ENCODE results near the gene AANAT.
A peak's percentile ranks its signal among the peaks of the same experiment; 100 is the strongest.

Gene AANAT

DNA sequence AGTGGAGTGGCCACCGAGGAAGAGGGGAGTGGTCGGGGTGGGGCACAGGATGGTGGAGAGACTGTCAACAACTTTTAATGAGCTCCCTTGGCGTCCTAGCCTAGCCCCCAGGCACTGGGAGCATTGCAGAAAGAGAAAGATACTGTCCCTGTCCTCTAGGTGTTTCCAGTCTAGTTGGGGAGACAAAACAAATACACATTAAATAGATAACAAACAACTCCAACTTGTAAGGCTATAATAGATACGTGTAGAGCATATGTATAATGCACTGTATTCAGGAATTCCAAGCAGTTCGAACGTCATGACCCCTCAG lies 14.0 kb upstream of the AANAT start:
- no peak overlapping the region for H3K4me3 ChIP-seq (replicated peaks in 1 of 2; ENCODE audit: low read depth in 2 of 2, low read length in 2 of 2)
- DNase-seq (ENCODE audit: low read depth in 2 of 2): no peak
- TF ChIP-seq, protein P1, sequence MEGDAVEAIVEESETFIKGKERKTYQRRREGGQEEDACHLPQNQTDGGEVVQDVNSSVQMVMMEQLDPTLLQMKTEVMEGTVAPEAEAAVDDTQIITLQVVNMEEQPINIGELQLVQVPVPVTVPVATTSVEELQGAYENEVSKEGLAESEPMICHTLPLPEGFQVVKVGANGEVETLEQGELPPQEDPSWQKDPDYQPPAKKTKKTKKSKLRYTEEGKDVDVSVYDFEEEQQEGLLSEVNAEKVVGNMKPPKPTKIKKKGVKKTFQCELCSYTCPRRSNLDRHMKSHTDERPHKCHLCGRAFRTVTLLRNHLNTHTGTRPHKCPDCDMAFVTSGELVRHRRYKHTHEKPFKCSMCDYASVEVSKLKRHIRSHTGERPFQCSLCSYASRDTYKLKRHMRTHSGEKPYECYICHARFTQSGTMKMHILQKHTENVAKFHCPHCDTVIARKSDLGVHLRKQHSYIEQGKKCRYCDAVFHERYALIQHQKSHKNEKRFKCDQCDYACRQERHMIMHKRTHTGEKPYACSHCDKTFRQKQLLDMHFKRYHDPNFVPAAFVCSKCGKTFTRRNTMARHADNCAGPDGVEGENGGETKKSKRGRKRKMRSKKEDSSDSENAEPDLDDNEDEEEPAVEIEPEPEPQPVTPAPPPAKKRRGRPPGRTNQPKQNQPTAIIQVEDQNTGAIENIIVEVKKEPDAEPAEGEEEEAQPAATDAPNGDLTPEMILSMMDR (IDR thresholded peaks at IDR 0.05; ENCODE audit: low read depth, low read length): no peak

DNA sequence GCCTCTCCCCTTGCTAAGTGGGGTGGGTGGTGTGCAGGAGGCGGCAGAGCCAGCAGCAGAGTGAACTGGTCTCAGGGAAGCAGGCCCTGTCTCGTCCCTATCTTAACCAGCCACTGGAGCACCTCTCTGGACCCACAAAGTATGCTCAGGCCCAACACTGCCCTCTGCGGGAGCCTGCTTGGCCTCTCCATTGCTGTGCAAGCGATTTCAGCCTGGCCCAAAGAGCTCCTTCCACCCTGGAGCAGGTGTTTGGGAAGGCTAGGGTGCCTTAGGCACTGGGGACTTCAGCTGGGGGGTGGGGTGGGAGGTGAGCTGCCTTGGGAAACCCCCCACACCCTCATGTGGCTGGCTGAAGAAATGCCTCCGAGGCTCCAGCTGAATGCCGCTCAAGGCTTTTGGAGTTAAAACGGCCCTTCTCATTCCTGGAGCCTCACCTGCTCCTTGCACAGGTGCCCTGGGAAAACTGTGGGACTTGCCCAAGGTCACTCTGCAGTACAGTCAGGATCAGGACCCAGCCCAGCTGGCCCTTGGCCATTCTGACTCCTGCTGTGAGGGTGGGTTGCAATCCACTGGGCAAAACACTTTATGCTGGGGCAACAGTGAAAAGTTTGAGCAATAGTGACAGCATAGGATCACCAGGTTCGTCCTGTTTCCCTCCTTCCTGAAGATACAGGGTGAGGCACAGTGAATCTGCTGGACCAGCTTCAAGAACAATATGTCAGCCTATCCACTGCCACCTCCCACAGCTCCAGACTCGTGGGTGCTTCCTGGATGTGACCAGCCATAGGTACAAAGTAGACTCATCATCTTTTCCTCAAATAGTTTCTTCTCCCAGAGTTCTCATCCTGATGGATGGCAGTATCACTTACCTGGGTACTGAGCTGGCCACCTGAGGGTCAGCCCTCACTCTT lies 8.6 kb upstream of the AANAT start:
- H3K4me3 ChIP-seq (replicated peaks in 1 of 2; ENCODE audit: low read depth in 2 of 2, low read length in 2 of 2): no peak overlapping the region
- TF ChIP-seq, protein P1 (IDR thresholded peaks at IDR 0.05; ENCODE audit: low read depth, low read length): peak; percentile 76
- DNase-seq (ENCODE audit: low read depth in 2 of 2): peak; percentile 67 to 74

DNA sequence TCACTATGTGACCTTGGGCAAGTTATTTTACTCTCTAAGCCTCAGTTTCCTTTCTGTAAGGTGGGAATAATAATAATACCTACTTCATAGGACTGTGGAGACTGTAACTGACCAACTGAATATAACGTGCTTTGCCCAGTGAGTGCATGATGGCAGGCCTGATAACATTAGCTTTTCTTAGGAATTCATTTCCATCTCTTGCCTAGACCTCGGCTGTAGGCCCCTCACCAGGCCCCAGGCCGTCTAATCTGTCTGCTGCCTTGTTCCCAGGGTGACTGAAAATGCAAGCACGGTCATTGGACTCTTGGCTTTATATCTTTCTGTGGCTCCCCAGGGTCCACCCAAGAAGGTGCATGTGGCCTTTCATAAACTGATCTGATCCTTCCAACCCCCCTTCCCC lies 7.7 kb upstream of the AANAT start:
- TF ChIP-seq, protein P1 (IDR thresholded peaks at IDR 0.05; ENCODE audit: low read depth, low read length): no peak
- H3K4me3 ChIP-seq (replicated peaks in 1 of 2; ENCODE audit: low read depth in 2 of 2, low read length in 2 of 2): no peak overlapping the region
- DNase-seq (ENCODE audit: low read depth in 2 of 2): no peak

DNA sequence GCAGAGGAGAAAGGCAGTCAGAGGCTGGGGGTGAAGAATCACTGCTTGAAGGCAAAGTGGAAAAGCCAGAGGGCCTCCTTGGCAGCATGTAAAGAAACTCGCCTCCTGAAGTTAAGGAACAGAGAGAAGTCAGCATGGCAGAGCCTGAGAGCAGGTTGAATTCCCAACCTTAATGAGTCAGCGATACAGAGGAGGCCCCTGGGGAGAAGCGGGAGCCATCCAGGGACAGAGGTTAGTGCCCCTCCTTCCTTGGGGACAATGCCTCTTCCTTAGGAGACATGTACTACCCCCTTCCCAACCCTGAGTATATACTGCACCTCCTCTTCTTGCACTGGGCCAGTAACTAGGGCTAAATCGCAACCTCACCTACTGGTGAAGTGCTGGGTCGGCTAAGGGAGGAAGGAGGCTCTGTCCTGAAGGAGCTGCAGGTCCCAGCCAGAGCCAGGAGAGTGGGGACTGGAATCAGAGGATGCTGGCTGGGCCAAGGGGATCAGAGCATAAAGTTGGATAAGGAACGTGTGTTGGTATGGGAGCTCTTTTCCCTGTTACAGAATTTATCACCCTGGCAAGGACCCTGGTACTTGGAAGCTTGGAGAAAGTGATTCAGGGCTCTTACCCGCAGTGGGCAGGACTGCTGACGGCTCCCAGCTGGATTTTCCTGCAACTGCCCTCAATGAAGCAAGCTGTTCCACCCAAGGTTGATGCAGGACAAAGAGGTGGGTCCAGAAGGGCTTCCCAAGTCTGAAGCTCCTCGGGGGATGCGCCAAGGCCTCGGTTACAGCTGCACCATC lies 5.4 kb upstream of the AANAT start:
- peak in 1 of 2 donors; percentile 66 for DNase-seq (ENCODE audit: low read depth in 2 of 2)
- no peak overlapping the region for H3K4me3 ChIP-seq (replicated peaks in 1 of 2; ENCODE audit: low read depth in 2 of 2, low read length in 2 of 2)
- TF ChIP-seq, protein P1 (IDR thresholded peaks at IDR 0.05; ENCODE audit: low read depth, low read length): no peak

DNA sequence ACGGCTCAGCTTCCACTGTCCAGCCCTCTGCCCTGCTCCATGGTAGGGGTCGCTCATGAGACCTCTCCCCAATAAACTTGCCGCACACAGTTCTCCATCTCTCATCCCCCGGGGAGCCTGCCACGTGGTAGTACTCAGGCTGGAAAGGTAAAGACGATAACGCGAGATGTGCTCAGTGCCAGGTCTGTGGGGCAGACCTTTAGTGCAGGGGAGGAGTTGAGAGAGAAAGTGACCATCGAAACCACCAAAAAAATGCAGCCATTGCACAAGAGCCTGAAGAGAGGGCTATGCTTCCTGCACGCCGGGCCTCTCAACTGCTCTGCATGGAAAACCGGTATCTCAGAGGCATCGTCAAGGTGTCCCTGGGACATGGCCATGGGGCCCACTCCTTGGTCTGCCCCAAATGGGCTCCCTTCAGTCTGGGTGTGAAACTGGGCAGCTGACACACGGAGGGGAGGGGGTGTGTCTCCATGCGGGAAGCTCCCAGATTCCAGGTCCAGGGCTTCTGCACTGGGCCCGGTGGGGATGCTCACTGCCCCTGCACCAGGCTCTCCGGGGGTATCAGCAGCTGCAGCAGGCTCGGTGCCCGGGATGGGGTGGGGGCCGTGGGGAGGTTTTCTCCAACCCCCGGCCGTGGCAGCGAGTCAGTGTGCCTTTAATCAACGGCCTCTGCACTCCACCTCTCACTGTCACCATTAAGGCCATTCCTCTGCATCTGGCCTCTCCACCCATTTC lies 4.7 kb upstream of the AANAT start:
- no peak overlapping the region for H3K4me3 ChIP-seq (replicated peaks in 1 of 2; ENCODE audit: low read depth in 2 of 2, low read length in 2 of 2)
- DNase-seq (ENCODE audit: low read depth in 2 of 2): no peak
- TF ChIP-seq, protein P1 (IDR thresholded peaks at IDR 0.05; ENCODE audit: low read depth, low read length): no peak

DNA sequence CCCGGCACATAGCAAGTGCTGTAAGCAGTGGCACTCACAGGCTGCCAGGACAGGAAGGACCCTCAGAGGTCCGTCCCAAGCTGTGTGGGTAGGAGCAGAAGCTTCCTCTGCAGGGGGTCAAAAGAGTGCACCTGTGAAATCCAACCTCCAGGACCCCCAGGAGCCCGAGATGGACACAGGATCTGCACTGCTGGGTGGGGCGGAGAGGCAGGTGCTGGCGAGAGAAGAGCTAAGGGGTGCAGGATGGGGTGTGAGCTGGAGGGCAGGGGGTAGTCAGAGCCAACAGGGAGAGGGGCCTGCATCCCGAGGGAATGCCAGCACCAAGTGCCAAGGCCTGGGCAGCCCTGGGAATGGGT lies 650 bp upstream of the AANAT start:
- TF ChIP-seq, protein P1 (IDR thresholded peaks at IDR 0.05; ENCODE audit: low read depth, low read length): no peak
- no peak for DNase-seq (ENCODE audit: low read depth in 2 of 2)
- H3K4me3 ChIP-seq (replicated peaks in 1 of 2; ENCODE audit: low read depth in 2 of 2, low read length in 2 of 2): no peak overlapping the region

Data from cardiac fibroblast (primary cell).